SJCRH30 (cell line): ENCODE results near the gene GPR39. TPM values are rescaled to one million over a fixed set of nuclear protein-coding genes. Genes with fewer than 3 reads are reported as not detected.
A peak's percentile ranks its signal among the peaks of the same experiment; 100 is the strongest.

Source experiments
- DNase-seq, 2 experiments: peaks; one replicate each; pipeline ENCODE4 v3.0.0-alpha.2; 2015 to 2020
- H3K27ac ChIP-seq: fragments of 250-450 bp; sonication (Bioruptor Pico); 2 replicates; pipeline ENCODE4 v1.5.1; 2020; ENCODE audit warnings: mild to moderate bottlenecking, moderate library complexity
- H3K27me3 ChIP-seq: fragments of 250-450 bp; sonication (Bioruptor Pico); 2 replicates; pipeline ENCODE4 v1.5.1; 2020; ENCODE audit warnings: mild to moderate bottlenecking, moderate library complexity
- H3K36me3 ChIP-seq: fragments of 250-450 bp; sonication (Bioruptor Pico); 2 replicates; pipeline ENCODE4 v1.5.1; 2020; ENCODE audit warnings: mild to moderate bottlenecking, moderate library complexity
- H3K4me1 ChIP-seq: fragments of 250-450 bp; sonication (Bioruptor Pico); 2 replicates; pipeline ENCODE4 v1.5.1; 2020; ENCODE audit warnings: mild to moderate bottlenecking, moderate library complexity
- H3K4me3 ChIP-seq: fragments of 250-450 bp; sonication (Bioruptor Pico); 2 replicates; pipeline ENCODE4 v1.5.1; 2020; ENCODE audit warnings: mild to moderate bottlenecking, moderate library complexity
- H3K9me3 ChIP-seq: fragments of 250-450 bp; sonication (Bioruptor Pico); replicated peaks from 2 replicates; pipeline ENCODE4 v1.5.1; 2020; ENCODE audit warnings: mild to moderate bottlenecking, moderate library complexity
- total RNA-seq: library from RNA; depleted of rRNA; stranded (reverse); fragments of >200 nt; shearing (Covaris generic); gene quantifications from 2 replicates; pipeline ENCODE4 v1.2.3, GENCODE V29; 2014

The GPR39 gene
- total RNA-seq, 1 experiment from 2014 or later: 0.16 TPM

GRCh38 chr2:132645722-132646539 lies 229.3 kb downstream of the GPR39 start:
- Histone ChIP-seq H3K9me3 (no peaks in the 10 kb centered on the region), H3K4me3 (no peak overlapping the region), H3K27ac (no peak overlapping the region), H3K36me3 (no peaks in the 10 kb centered on the region), H3K4me1 (no peaks in the 10 kb centered on the region), H3K27me3 (no peaks in the 10 kb centered on the region; the same call in 1 of the 2 replicates)
- no peak for DNase-seq

DNA sequence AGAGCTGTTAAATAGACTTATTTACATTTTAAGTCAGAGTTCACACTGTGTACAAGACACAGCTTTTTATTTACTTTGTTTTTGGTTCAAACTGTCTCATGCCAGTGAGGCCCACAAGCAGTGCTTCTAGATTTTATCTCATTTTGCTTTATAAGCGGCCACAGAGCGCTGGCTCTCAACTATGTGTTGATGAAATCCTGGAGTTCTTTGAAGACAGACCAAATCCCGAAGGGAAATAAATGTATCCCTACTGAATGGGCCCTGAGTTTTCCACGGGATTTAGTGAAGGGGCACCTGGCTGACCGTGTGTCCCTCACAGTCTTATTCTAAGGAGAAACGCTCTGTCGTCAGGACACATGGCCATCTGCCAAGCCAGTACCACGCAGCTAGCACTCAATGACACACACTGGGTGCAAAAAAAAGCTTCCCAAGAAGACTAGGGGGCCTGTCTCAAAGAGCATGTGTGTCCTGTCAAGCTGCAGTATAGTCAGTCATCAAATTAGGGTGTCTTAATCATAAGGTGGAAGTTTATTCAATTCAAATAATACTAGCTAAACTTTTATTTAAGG lies 230.0 kb downstream of the GPR39 start:
- no peak overlapping the region for H3K27ac ChIP-seq
- no peaks in the 10 kb centered on the region for H3K36me3 ChIP-seq
- H3K4me3 ChIP-seq: no peak overlapping the region
- no peak for DNase-seq
- no peaks in the 10 kb centered on the region for H3K9me3 ChIP-seq
- no peaks in the 10 kb centered on the region; the same call in 1 of the 2 replicates for H3K27me3 ChIP-seq
- no peaks in the 10 kb centered on the region for H3K4me1 ChIP-seq

- Histone ChIP-seq H3K4me1 (no peaks in the 10 kb centered on the region), H3K4me3 (no peak overlapping the region), H3K27ac (no peak overlapping the region), H3K9me3 (no peaks in the 10 kb centered on the region), H3K36me3 (no peaks in the 10 kb centered on the region), H3K27me3 (no peaks in the 10 kb centered on the region; the same call in 1 of the 2 replicates)
- DNase-seq: peak; percentile 7 to 45
Measured at GRCh38 chr2:132651115-132652045, 234.8 kb downstream of the GPR39 start.

DNA sequence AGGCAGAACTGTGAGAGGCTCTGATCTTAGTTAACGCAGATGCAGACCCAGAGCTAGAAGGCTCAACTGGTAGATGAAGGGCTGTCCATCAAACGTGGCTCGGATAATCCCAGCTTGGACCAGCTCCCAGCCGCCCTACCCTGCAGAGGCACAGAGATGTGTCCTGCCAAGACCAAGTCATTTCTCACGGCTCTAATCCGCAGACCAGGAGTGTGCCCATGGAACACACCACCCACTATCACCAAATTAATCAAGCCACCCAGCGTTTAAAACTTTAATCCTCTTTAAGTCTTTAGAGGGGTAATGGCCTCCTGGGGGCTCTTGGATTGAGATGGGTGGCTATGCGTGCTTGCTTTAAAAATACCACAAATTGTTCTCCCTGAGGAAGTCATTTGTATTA lies 235.9 kb downstream of the GPR39 start:
- Histone ChIP-seq H3K9me3 (no peaks in the 10 kb centered on the region), H3K36me3 (no peaks in the 10 kb centered on the region), H3K27ac (no peak overlapping the region), H3K4me3 (no peak overlapping the region), H3K27me3 (no peaks in the 10 kb centered on the region), H3K4me1 (no peaks in the 10 kb centered on the region)
- no peak for DNase-seq

DNA sequence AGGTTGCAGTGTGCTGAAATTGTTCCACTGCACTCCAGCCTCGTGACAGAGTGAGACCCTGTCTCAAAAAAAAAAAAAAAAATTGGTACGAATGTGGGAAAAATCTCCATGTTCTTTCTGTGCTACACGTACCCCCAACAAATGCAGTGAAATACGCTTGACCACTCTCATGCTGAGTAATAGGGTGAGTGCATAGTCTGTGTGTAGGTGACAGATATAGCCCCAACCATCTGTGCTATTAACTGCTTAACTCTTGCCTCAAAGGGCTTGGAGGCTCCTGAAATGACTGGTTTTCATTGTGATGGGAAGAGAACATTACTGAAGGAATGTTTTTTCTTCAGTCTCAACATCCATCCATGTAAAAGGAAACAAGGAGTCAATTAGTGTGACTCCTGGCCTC lies 237.7 kb downstream of the GPR39 start:
- Histone ChIP-seq H3K4me1 (no peaks in the 10 kb centered on the region), H3K27me3 (no peaks in the 10 kb centered on the region), H3K27ac (no peak overlapping the region), H3K36me3 (no peaks in the 10 kb centered on the region), H3K4me3 (no peak overlapping the region), H3K9me3 (no peaks in the 10 kb centered on the region)
- DNase-seq: no peak

DNA sequence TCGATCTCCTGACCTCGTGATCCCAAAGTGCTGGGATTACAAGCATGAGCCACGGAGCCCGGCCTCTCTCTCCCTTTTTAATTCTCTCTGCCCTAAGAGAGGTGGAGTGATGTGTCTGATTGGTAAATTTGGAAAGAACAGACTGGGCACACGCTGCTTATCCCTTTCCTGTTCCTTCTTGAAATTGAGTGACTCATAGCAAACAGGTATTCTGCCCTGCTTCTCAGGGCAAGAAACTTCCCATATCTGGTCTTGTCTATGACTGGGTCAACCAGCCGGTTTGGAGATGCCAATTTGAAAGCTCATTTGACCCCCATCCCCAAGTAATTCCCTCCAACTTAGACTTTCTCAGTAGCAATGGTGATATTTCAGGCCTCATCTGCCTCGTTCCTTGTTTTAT lies 238.4 kb downstream of the GPR39 start:
- no peaks in the 10 kb centered on the region for H3K4me1 ChIP-seq
- no peak overlapping the region for H3K4me3 ChIP-seq
- no peaks in the 10 kb centered on the region for H3K36me3 ChIP-seq
- DNase-seq: no peak
- no peak overlapping the region for H3K27ac ChIP-seq
- no peaks in the 10 kb centered on the region for H3K9me3 ChIP-seq
- H3K27me3 ChIP-seq: no peaks in the 10 kb centered on the region

GRCh38 chr2:132656266-132656975 lies 239.8 kb downstream of the GPR39 start:
- no peaks in the 10 kb centered on the region for H3K36me3 ChIP-seq
- H3K27me3 ChIP-seq: no peaks in the 10 kb centered on the region
- H3K9me3 ChIP-seq: no peaks in the 10 kb centered on the region
- no peak for DNase-seq
- no peak overlapping the region for H3K27ac ChIP-seq
- no peaks in the 10 kb centered on the region for H3K4me1 ChIP-seq
- no peak overlapping the region for H3K4me3 ChIP-seq

- H3K36me3 ChIP-seq: no peaks in the 10 kb centered on the region
- H3K27ac ChIP-seq: no peak overlapping the region
- DNase-seq: no peak
- H3K9me3 ChIP-seq: no peaks in the 10 kb centered on the region
- H3K4me3 ChIP-seq: no peak overlapping the region
- no peaks in the 10 kb centered on the region for H3K4me1 ChIP-seq
- 0 out of 2 replicates have a peak, but pooled peaks cover 1% of the 10 kb centered on the region for H3K27me3 ChIP-seq
Measured at GRCh38 chr2:132659331-132659730, 242.7 kb downstream of the GPR39 start.

DNA sequence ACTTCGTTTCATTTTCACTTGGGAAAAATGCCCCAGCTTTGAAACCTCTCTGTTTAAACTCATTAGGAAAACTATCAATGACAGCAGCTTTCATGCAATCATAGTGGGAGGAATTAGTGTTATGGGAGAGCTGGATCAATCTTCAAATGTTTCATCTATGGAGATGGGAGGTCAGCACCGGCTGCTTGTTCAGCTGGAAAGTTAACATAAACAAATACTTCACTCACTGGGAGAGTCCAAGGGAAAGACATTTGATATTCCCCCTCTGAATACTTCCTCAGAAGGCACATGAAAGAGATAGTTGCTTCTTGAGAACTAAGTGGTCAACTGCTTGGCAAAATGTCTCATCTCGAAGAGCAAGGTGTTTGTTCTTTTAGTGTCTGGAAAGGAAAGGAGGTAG lies 246.1 kb downstream of the GPR39 start:
- Histone ChIP-seq H3K27ac (no peak overlapping the region), H3K4me3 (no peak overlapping the region), H3K27me3 (0 out of 2 replicates have a peak, but pooled peaks cover 3% of the 10 kb centered on the region), H3K4me1 (no peaks in the 10 kb centered on the region), H3K36me3 (no peaks in the 10 kb centered on the region), H3K9me3 (no peaks in the 10 kb centered on the region)
- no peak for DNase-seq

- no peaks in the 10 kb centered on the region for H3K36me3 ChIP-seq
- DNase-seq: no peak
Measured at GRCh38 chr2:132664096-132664495, 247.5 kb downstream of the GPR39 start.

GRCh38 chr2:132665401-132666140 lies 249.0 kb downstream of the GPR39 start:
- H3K4me3 ChIP-seq: no peak overlapping the region
- no peaks in the 10 kb centered on the region for H3K36me3 ChIP-seq
- no peak for DNase-seq
- H3K9me3 ChIP-seq: no peaks in the 10 kb centered on the region
- no peak overlapping the region for H3K27ac ChIP-seq
- no peaks in the 10 kb centered on the region for H3K4me1 ChIP-seq
- 0 out of 2 replicates have a peak, but pooled peaks cover 3% of the 10 kb centered on the region for H3K27me3 ChIP-seq

More at GRCh38 chr2:132664096-132664495, 247.5 kb downstream of the GPR39 start:
- Histone ChIP-seq H3K27me3 (0 out of 2 replicates have a peak, but pooled peaks cover 3% of the 10 kb centered on the region), H3K9me3 (no peaks in the 10 kb centered on the region), H3K4me3 (no peak overlapping the region), H3K27ac (no peak overlapping the region), H3K4me1 (no peaks in the 10 kb centered on the region)

GRCh38 chr2:132667706-132668105 lies 251.1 kb downstream of the GPR39 start:
- Histone ChIP-seq H3K9me3 (no peaks in the 10 kb centered on the region), H3K4me1 (0 out of 2 replicates have a peak, but pooled peaks cover 3% of the 10 kb centered on the region), H3K4me3 (no peak overlapping the region), H3K27ac (no peak overlapping the region), H3K27me3 (0 out of 2 replicates have a peak, but pooled peaks cover 3% of the 10 kb centered on the region), H3K36me3 (no peaks in the 10 kb centered on the region)
- no peak for DNase-seq

DNA sequence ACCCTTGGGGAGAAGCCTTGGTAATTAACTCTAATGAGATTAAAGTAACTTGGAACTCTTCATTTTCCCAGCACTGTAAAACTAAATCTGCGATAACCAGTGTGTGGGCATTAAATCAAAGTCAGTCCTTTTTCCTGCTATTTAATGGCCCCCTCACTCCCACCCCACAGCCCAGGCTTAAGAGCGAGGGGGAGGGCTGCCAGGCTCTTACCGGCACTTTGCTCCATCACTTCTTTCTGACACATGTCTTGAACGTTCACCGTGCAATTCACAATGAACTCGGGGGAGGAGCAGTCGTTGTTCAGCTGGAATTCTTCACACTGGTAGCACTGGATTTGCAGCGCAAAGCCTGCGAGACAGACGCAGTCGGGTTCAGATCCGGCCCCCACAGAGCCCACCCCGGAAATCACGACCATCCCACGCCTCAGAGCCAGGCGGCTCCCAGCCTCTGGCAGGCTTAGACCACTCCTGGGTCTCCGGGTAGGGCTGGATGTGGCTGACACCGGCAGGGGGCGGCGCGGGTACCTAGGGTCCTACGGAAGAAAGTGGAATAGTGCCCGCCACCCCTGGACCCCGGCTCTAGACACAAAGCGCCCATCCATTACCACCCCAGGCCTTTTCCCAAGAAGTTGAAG lies 251.7 kb downstream of the GPR39 start:
- DNase-seq: no peak
- Histone ChIP-seq H3K36me3 (no peaks in the 10 kb centered on the region), H3K9me3 (no peaks in the 10 kb centered on the region), H3K27ac (no peak overlapping the region), H3K4me3 (no peak overlapping the region), H3K4me1 (0 out of 2 replicates have a peak, but pooled peaks cover 3% of the 10 kb centered on the region), H3K27me3 (0 out of 2 replicates have a peak, but pooled peaks cover 3% of the 10 kb centered on the region)
